ENCODE results near the gene KLHDC7B.

Gene KLHDC7B

GRCh38 chr22:50561401-50562358, 16.0 kb downstream of the KLHDC7B start:
- Mint-ChIP-seq H3K27ac (peak overlapping the region; percentile 71), H3K4me1 (ENCODE audit: low read depth) (peaks cover 19% of the 10 kb centered on the region), H3K27me3 (ENCODE audit: low read depth) (peaks cover 24% of the 10 kb centered on the region), H3K4me3 (peak overlapping the region; percentile 56), H3K36me3 (ENCODE audit: low read depth) (no peaks in the 10 kb centered on the region), H3K9me3 (no peaks in the 10 kb centered on the region)
- no peak for DNase-seq (ENCODE audit: low spot score)

- peaks cover 3% of the 10 kb centered on the region for H3K36me3 Mint-ChIP-seq (ENCODE audit: low read depth)
- H3K9me3 Mint-ChIP-seq: no peaks in the 10 kb centered on the region
- peaks cover 19% of the 10 kb centered on the region for H3K4me1 Mint-ChIP-seq (ENCODE audit: low read depth)
- peak; percentile 96 for DNase-seq (ENCODE audit: low spot score)
- H3K27me3 Mint-ChIP-seq (ENCODE audit: low read depth): peaks cover 23% of the 10 kb centered on the region
- peak within 1 kb of the TSS; percentile 71 for H3K27ac Mint-ChIP-seq
- H3K4me3 Mint-ChIP-seq: peak within 1 kb of the TSS; percentile 88
Observed at GRCh38 chr22:50562523-50563412, 17.1 kb downstream of the KLHDC7B start, which contains the start of gene SYCE3. Gene SYCE3, minus strand, starts transcription at chr22:50562919. Its CDS starts 6,514 bp downstream, at chr22:50556405.

- no peaks in the 10 kb centered on the region for H3K9me3 Mint-ChIP-seq
- peak overlapping the region; percentile 67 for H3K27ac Mint-ChIP-seq
- no peak for DNase-seq (ENCODE audit: low spot score)
- peak overlapping the region; percentile 88 for H3K4me3 Mint-ChIP-seq
- peaks cover 6% of the 10 kb centered on the region for H3K36me3 Mint-ChIP-seq (ENCODE audit: low read depth)
- peaks cover 22% of the 10 kb centered on the region for H3K27me3 Mint-ChIP-seq (ENCODE audit: low read depth)
- H3K4me1 Mint-ChIP-seq (ENCODE audit: low read depth): peaks cover 19% of the 10 kb centered on the region
Observed at GRCh38 chr22:50563413-50564160, 17.9 kb downstream of the KLHDC7B start.

- peaks cover 17% of the 10 kb centered on the region for H3K27me3 Mint-ChIP-seq (ENCODE audit: low read depth)
Observed at GRCh38 chr22:50564289-50564688, 18.6 kb downstream of the KLHDC7B start.

GRCh38 chr22:50567721-50568252, 22.1 kb downstream of the KLHDC7B start:
- peaks cover 11% of the 10 kb centered on the region for H3K4me1 Mint-ChIP-seq (ENCODE audit: low read depth)
- no peak overlapping the region for H3K27ac Mint-ChIP-seq
- H3K4me3 Mint-ChIP-seq: no peak overlapping the region
- no peak for DNase-seq (ENCODE audit: low spot score)
- H3K36me3 Mint-ChIP-seq (ENCODE audit: low read depth): peaks cover 25% of the 10 kb centered on the region
- H3K27me3 Mint-ChIP-seq (ENCODE audit: low read depth): peaks cover 9% of the 10 kb centered on the region
- H3K9me3 Mint-ChIP-seq: no peaks in the 10 kb centered on the region

More at GRCh38 chr22:50564289-50564688, 18.6 kb downstream of the KLHDC7B start:
- no peak for DNase-seq (ENCODE audit: low spot score)
- H3K27ac Mint-ChIP-seq: no peak overlapping the region
- no peaks in the 10 kb centered on the region for H3K9me3 Mint-ChIP-seq
- peaks cover 19% of the 10 kb centered on the region for H3K4me1 Mint-ChIP-seq (ENCODE audit: low read depth)
- H3K36me3 Mint-ChIP-seq (ENCODE audit: low read depth): peaks cover 7% of the 10 kb centered on the region
- H3K4me3 Mint-ChIP-seq: no peak overlapping the region

GRCh38 chr22:50568626-50569025, 22.9 kb downstream of the KLHDC7B start:
- Mint-ChIP-seq H3K27ac (no peak overlapping the region), H3K27me3 (ENCODE audit: low read depth) (peaks cover under 1% of the 10 kb centered on the region), H3K36me3 (ENCODE audit: low read depth) (peaks cover 25% of the 10 kb centered on the region), H3K9me3 (no peaks in the 10 kb centered on the region), H3K4me3 (no peak overlapping the region), H3K4me1 (ENCODE audit: low read depth) (peaks cover 3% of the 10 kb centered on the region)
- no peak for DNase-seq (ENCODE audit: low spot score)

GRCh38 chr22:50569041-50569459, 23.4 kb downstream of the KLHDC7B start:
- Mint-ChIP-seq H3K4me3 (no peak overlapping the region), H3K27ac (no peak overlapping the region), H3K9me3 (no peaks in the 10 kb centered on the region), H3K4me1 (ENCODE audit: low read depth) (no peaks in the 10 kb centered on the region), H3K36me3 (ENCODE audit: low read depth) (peaks cover 26% of the 10 kb centered on the region), H3K27me3 (ENCODE audit: low read depth) (no peaks in the 10 kb centered on the region)
- DNase-seq (ENCODE audit: low spot score): no peak

- no peaks in the 10 kb centered on the region for H3K4me1 Mint-ChIP-seq (ENCODE audit: low read depth)
Observed at GRCh38 chr22:50569896-50570535, 24.3 kb downstream of the KLHDC7B start.

GRCh38 chr22:50570861-50571260, 25.2 kb downstream of the KLHDC7B start:
- no peak for DNase-seq (ENCODE audit: low spot score)
- Mint-ChIP-seq H3K9me3 (no peaks in the 10 kb centered on the region), H3K4me3 (no peak overlapping the region), H3K36me3 (ENCODE audit: low read depth) (peaks cover 29% of the 10 kb centered on the region), H3K27me3 (ENCODE audit: low read depth) (no peaks in the 10 kb centered on the region), H3K27ac (no peak overlapping the region), H3K4me1 (ENCODE audit: low read depth) (no peaks in the 10 kb centered on the region)

More at GRCh38 chr22:50569896-50570535, 24.3 kb downstream of the KLHDC7B start:
- no peak for DNase-seq (ENCODE audit: low spot score)
- H3K27ac Mint-ChIP-seq: no peak overlapping the region
- no peaks in the 10 kb centered on the region for H3K27me3 Mint-ChIP-seq (ENCODE audit: low read depth)
- H3K9me3 Mint-ChIP-seq: no peaks in the 10 kb centered on the region
- H3K4me3 Mint-ChIP-seq: no peak overlapping the region
- H3K36me3 Mint-ChIP-seq (ENCODE audit: low read depth): peaks cover 29% of the 10 kb centered on the region

GRCh38 chr22:50571264-50572175, 25.8 kb downstream of the KLHDC7B start:
- Mint-ChIP-seq H3K4me3 (no peak overlapping the region), H3K27ac (no peak overlapping the region), H3K27me3 (ENCODE audit: low read depth) (no peaks in the 10 kb centered on the region), H3K36me3 (ENCODE audit: low read depth) (peaks cover 29% of the 10 kb centered on the region), H3K9me3 (no peaks in the 10 kb centered on the region), H3K4me1 (ENCODE audit: low read depth) (no peaks in the 10 kb centered on the region)
- DNase-seq (ENCODE audit: low spot score): no peak

GRCh38 chr22:50572965-50573364, 27.3 kb downstream of the KLHDC7B start:
- H3K27me3 Mint-ChIP-seq (ENCODE audit: low read depth): no peaks in the 10 kb centered on the region
- no peak overlapping the region for H3K27ac Mint-ChIP-seq
- no peak for DNase-seq (ENCODE audit: low spot score)
- no peak overlapping the region for H3K4me3 Mint-ChIP-seq
- no peaks in the 10 kb centered on the region for H3K9me3 Mint-ChIP-seq
- H3K4me1 Mint-ChIP-seq (ENCODE audit: low read depth): peaks cover 3% of the 10 kb centered on the region
- peaks cover 33% of the 10 kb centered on the region for H3K36me3 Mint-ChIP-seq (ENCODE audit: low read depth)
